Measurements from ENCODE around the gene GPR149. TPM values are rescaled to one million over a fixed set of nuclear protein-coding genes. Genes with fewer than 3 reads are reported as not detected.

Gene GPR149
- polyA plus RNA-seq, 1 donor (not counting 4 experiments of a cell fraction or from before 2014, with no cell fraction given), result not detected

GRCh38 chr3:154334973-154335420 lies 95.0 kb downstream of the GPR149 start:
- Histone ChIP-seq H2AFZ (ENCODE audit: control insufficient read depth, low read length) (no peak overlapping the region), H3K4me2 (ENCODE audit: control insufficient read depth, extremely low read depth, insufficient read depth, low read depth, low read length) (no peak overlapping the region), H3K79me2 (ENCODE audit: control insufficient read depth, insufficient read depth, low read length) (no peaks in the 10 kb centered on the region), H4K20me1 (ENCODE audit: control insufficient read depth, extremely low read depth, insufficient read depth, low read length) (no peaks in the 10 kb centered on the region), H3K36me3 (ENCODE audit: control insufficient read depth in 2 of 2, extremely low read depth in 1 of 2, insufficient read depth in 2 of 2, low read length in 2 of 2) (no peaks in the 10 kb centered on the region), H3K9me3 (ENCODE audit: control insufficient read depth, low read depth, low read length) (no peaks in the 10 kb centered on the region), H3K9me1 (ENCODE audit: control insufficient read depth, extremely low read depth, insufficient read depth, low read length) (no peaks in the 10 kb centered on the region), H3K4me3 (ENCODE audit: control insufficient read depth in 2 of 3, extremely low read depth in 1 of 3, insufficient read depth in 2 of 3, low read depth in 1 of 3, low read length in 3 of 3) (no peak overlapping the region), H3K27me3 (ENCODE audit: control insufficient read depth, extremely low read depth, insufficient read depth, low read length) (no peaks in the 10 kb centered on the region), H3K4me1 (ENCODE audit: control insufficient read depth, extremely low read depth, insufficient read depth, low read length) (no peaks in the 10 kb centered on the region), H3K27ac (ENCODE audit: control insufficient read depth, insufficient read depth, low read length) (no peak overlapping the region), H3K9ac (ENCODE audit: control insufficient read depth, extremely low read depth, insufficient read depth, low read length) (no peak overlapping the region)
- FAIRE-seq (no peak), DNase-seq (ENCODE audit: low read depth, low spot score) (no peak)
- dilution Hi-C loops (cut with MboI; ENCODE audit: extremely low pct_ligation_motif_present, low sequenced_read_pairs), result no loop called here
- no peak for TF ChIP-seq EZH2 (IDR thresholded peaks at IDR 0.05; ENCODE audit: low read length)
- peak in 2 of 3 experiments; percentile 30 to 39 for TF ChIP-seq CTCF (optimal IDR thresholded peaks at IDR 0.05 in 1 of 3, IDR thresholded peaks at IDR 0.05 in 1 of 3, conservative IDR thresholded peaks at IDR 0.05 in 1 of 3; ENCODE audit: extremely low read depth in 1 of 3, insufficient read depth in 2 of 3, low read length in 3 of 3)

- Histone ChIP-seq H3K36me3 (ENCODE audit: control insufficient read depth in 2 of 2, extremely low read depth in 1 of 2, insufficient read depth in 2 of 2, low read length in 2 of 2) (no peaks in the 10 kb centered on the region), H4K20me1 (ENCODE audit: control insufficient read depth, extremely low read depth, insufficient read depth, low read length) (no peaks in the 10 kb centered on the region), H3K4me1 (ENCODE audit: control insufficient read depth, extremely low read depth, insufficient read depth, low read length) (no peaks in the 10 kb centered on the region), H3K9ac (ENCODE audit: control insufficient read depth, extremely low read depth, insufficient read depth, low read length) (no peak overlapping the region), H3K4me2 (ENCODE audit: control insufficient read depth, extremely low read depth, insufficient read depth, low read depth, low read length) (no peak overlapping the region), H3K27ac (ENCODE audit: control insufficient read depth, insufficient read depth, low read length) (no peak overlapping the region), H3K79me2 (ENCODE audit: control insufficient read depth, insufficient read depth, low read length) (peaks cover 12% of the 10 kb centered on the region), H3K9me3 (ENCODE audit: control insufficient read depth, low read depth, low read length) (no peaks in the 10 kb centered on the region), H3K27me3 (ENCODE audit: control insufficient read depth, extremely low read depth, insufficient read depth, low read length) (no peaks in the 10 kb centered on the region), H2AFZ (ENCODE audit: control insufficient read depth, low read length) (no peak overlapping the region), H3K9me1 (ENCODE audit: control insufficient read depth, extremely low read depth, insufficient read depth, low read length) (no peaks in the 10 kb centered on the region), H3K4me3 (ENCODE audit: control insufficient read depth in 2 of 3, extremely low read depth in 1 of 3, insufficient read depth in 2 of 3, low read depth in 1 of 3, low read length in 3 of 3) (no peak overlapping the region)
- no peak for DNase-seq (ENCODE audit: low read depth, low spot score)
- TF ChIP-seq EZH2 (IDR thresholded peaks at IDR 0.05; ENCODE audit: low read length) (no peak), CTCF (optimal IDR thresholded peaks at IDR 0.05 in 1 of 3, IDR thresholded peaks at IDR 0.05 in 1 of 3, conservative IDR thresholded peaks at IDR 0.05 in 1 of 3; ENCODE audit: extremely low read depth in 1 of 3, insufficient read depth in 2 of 3, low read length in 3 of 3) (no peak)
- FAIRE-seq, result no peak
- dilution Hi-C loops (cut with MboI; ENCODE audit: extremely low pct_ligation_motif_present, low sequenced_read_pairs), result no loop called here
These were observed 102.1 kb downstream of the GPR149 start for GRCh38 chr3:154327871-154328270.

All from keratinocyte (primary cell).